ENCODE data around the gene CCDC192.

DNA sequence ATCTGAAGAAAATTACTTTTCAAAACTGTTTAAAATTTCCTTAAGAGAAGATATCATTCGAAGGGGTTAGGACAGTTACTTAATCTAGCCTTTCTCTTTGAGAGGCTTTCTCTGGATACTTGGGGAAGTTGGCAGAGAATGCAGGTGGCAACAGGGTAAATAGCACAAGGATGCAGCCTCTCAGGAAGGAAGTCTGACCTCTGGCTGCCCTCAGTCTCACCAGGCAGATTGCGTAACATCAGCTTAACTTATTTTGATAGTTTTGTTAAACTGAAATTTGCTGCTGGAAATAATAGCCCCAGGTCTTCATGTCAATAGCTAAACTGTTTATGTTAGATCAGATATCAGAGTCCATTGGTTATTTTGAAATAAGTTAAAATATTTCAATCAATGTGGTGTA lies 20.4 kb downstream of the CCDC192 start:
- TF ChIP-seq, protein P1, sequence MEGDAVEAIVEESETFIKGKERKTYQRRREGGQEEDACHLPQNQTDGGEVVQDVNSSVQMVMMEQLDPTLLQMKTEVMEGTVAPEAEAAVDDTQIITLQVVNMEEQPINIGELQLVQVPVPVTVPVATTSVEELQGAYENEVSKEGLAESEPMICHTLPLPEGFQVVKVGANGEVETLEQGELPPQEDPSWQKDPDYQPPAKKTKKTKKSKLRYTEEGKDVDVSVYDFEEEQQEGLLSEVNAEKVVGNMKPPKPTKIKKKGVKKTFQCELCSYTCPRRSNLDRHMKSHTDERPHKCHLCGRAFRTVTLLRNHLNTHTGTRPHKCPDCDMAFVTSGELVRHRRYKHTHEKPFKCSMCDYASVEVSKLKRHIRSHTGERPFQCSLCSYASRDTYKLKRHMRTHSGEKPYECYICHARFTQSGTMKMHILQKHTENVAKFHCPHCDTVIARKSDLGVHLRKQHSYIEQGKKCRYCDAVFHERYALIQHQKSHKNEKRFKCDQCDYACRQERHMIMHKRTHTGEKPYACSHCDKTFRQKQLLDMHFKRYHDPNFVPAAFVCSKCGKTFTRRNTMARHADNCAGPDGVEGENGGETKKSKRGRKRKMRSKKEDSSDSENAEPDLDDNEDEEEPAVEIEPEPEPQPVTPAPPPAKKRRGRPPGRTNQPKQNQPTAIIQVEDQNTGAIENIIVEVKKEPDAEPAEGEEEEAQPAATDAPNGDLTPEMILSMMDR (conservative IDR thresholded peaks at IDR 0.05): no peak
- no peak for TF ChIP-seq ZFX (IDR thresholded peaks at IDR 0.05)
